Tibial nerve (tissue), 4 donors: ENCODE data around the gene PHF20. TPM values are rescaled to one million over a fixed set of nuclear protein-coding genes. Genes with fewer than 3 reads are reported as not detected.

Experiments
- DNase-seq, 2 donors: peaks; one replicate each; pipeline ENCODE4 v3.0.0-alpha.2; 2019; ENCODE audit warnings: low spot score in 2 of 2
- H3K27ac ChIP-seq, 4 donors: fragments of 200-600 bp; sonication (generic) in 3 of 4; one replicate each; pipeline ENCODE4 v1.5.1; 2017 to 2019; ENCODE audit warnings: mild to moderate bottlenecking in 1 of 4
- H3K27me3 ChIP-seq, 2 donors: fragments of 200-600 bp; sonication (generic) in 1 of 2; one replicate each; pipeline versions ENCODE4 v1.5.1 to v1.6.0; 2017 to 2019
- H3K36me3 ChIP-seq, 3 donors: fragments of 200-600 bp; sonication (generic); one replicate each; pipeline ENCODE4 v1.5.1; 2018 to 2019
- H3K4me1 ChIP-seq, 4 donors: fragments of 200-600 bp; sonication (generic) in 3 of 4; one replicate each; pipeline ENCODE4 v1.5.1; 2017 to 2019
- H3K4me3 ChIP-seq, 4 donors: fragments of 200-600 bp; sonication (generic) in 3 of 4; one replicate each; pipeline ENCODE4 v1.5.1; 2017 to 2019; ENCODE audit warnings: mild to moderate bottlenecking in 1 of 4, moderate library complexity in 1 of 4
- H3K9me3 ChIP-seq, 4 donors: fragments of 200-600 bp; sonication (generic) in 3 of 4; one replicate each; pipeline ENCODE4 v1.5.1; 2017 to 2019
- CTCF ChIP-seq, 5 experiments: fragments of 200-600 bp in 3 of 5; fragments of 450-650 bp in 2 of 5; sonication (generic) in 3 of 5; IDR thresholded peaks; one replicate each; pipeline ENCODE4 v1.5.1; 2016 to 2019; ENCODE audit warnings: antibody characterized with exemption in 5 of 5, mild to moderate bottlenecking in 3 of 5, moderate library complexity in 2 of 5
- EP300 ChIP-seq, 2 donors: sonication (generic); formaldehyde crosslinking; IDR thresholded peaks; one replicate each; pipeline ENCODE4 v1.6.1; 2017; ENCODE audit warnings: antibody characterized with exemption in 2 of 2, mild to moderate bottlenecking in 1 of 2
- POLR2A ChIP-seq, 2 donors: fragments of 450-650 bp; IDR thresholded peaks; one replicate each; pipeline ENCODE4 v1.6.1; 2017; ENCODE audit warnings: antibody characterized with exemption in 2 of 2, mild to moderate bottlenecking in 2 of 2, moderate library complexity in 2 of 2
- WGBS, 2 donors: methylation state at CpG; one replicate each; pipeline ENCODE4 v1.1.5; 2018; 5-methylcytosine and 5-hydroxymethylcytosine counted together
- total RNA-seq, 4 donors: library from RNA; depleted of rRNA; stranded (reverse); fragments of >200 nt; gene quantifications; one replicate each; pipeline ENCODE4 v1.1.0, GENCODE V29; 2016

PHF20 gene
- total RNA-seq, 4 donors from 2014 or later, result 30.0 to 76.8 (median 57.1) TPM

GRCh38 chr20:35963878-35964277, 192.1 kb downstream of the PHF20 start:
- Histone ChIP-seq H3K36me3 (no peaks in the 10 kb centered on the region), H3K27ac (no peak overlapping the region), H3K9me3 (no peaks in the 10 kb centered on the region), H3K4me1 (no peaks in the 10 kb centered on the region), H3K27me3 (no peaks in the 10 kb centered on the region), H3K4me3 (no peak overlapping the region)
- no peak for DNase-seq
- TF ChIP-seq CTCF (IDR thresholded peaks at IDR 0.05), result no peak
- no peak for TF ChIP-seq EP300 (IDR thresholded peaks at IDR 0.05)
- no peak for TF ChIP-seq POLR2A (IDR thresholded peaks at IDR 0.05)
- 82 to 87% methylated on average over 4 of the region's 4 CpGs for WGBS, 2 donors

DNA sequence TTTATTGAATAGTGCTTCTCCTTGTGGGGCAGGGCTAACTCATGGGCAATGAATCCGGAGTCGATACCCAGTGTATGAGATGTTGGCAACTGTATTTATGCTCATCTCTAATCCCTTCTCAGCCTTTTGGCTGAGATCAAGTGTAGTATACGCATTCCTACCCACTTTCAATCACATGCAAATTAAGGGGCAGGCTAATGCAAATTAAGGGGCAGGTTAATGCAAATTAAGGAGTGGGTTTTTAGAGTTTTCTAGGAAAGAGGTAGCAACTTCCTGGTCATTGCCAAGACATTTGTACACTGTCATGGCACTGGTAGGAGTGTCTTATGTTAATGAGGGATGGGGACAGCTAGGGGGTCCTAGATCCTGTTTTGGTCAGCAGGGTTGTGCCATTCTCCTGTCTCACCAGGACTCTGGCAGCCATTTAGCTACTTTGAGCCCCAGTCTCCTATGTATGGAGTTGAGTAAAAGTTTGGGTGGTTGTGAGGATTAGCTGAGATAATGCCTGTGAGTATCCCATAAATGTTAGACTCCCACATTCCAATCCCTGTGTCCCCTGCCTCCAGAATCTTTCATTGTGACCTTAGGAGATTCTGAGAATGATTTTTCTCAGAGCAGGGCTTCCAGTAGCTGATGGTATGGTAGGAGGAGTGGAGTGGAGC, 196.3 kb downstream of the PHF20 start, which contains the start of gene CNBD2:
CNBD2 (plus strand) TSS at position 612 of the 662 bp plus-strand sequence. CDS start 173 bp downstream, outside the sequence.
- Histone ChIP-seq H3K4me3 (no peak within 1 kb of the TSS), H3K9me3 (no peaks in the 10 kb centered on the region), H3K27ac (no peak within 1 kb of the TSS), H3K4me1 (no peaks in the 10 kb centered on the region), H3K27me3 (no peaks in the 10 kb centered on the region), H3K36me3 (no peaks in the 10 kb centered on the region)
- DNase-seq, result no peak
- TF ChIP-seq POLR2A (IDR thresholded peaks at IDR 0.05) (no peak), CTCF (IDR thresholded peaks at IDR 0.05) (no peak), EP300 (IDR thresholded peaks at IDR 0.05) (no peak)
- 87% methylated on average over 3 of the region's 3 CpGs for WGBS, 2 donors

DNA sequence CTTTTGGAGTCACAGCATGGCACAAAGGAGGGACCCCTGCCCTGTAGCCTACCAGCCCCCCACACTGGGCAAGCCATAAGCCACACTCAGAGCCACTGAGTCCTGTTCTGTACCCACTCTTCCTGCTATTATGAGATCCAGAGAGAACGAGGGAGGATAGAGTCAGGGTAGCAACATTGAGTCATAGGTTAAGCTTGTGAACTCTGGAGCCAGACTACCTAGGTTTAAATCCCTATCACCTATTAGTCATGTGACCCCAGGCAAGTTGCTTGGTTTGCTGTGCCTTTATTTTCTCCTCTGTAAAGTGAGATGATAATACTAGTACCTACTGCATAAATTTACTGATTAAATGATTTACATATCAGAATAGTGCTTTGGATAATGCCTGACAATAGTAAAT, 197.1 kb downstream of the PHF20 start:
- H3K4me1 ChIP-seq, result no peaks in the 10 kb centered on the region
- no peak overlapping the region for H3K27ac ChIP-seq
- H3K9me3 ChIP-seq, result no peaks in the 10 kb centered on the region
- no peak for TF ChIP-seq EP300 (IDR thresholded peaks at IDR 0.05)
- no peaks in the 10 kb centered on the region for H3K27me3 ChIP-seq
- no peak overlapping the region for H3K4me3 ChIP-seq
- no peak for DNase-seq
- no peaks in the 10 kb centered on the region for H3K36me3 ChIP-seq
- 54 to 75% methylated on average over 1 of the region's 1 CpG for WGBS, 2 donors

GRCh38 chr20:35971981-35972380, 200.2 kb downstream of the PHF20 start:
- Histone ChIP-seq H3K36me3 (no peaks in the 10 kb centered on the region), H3K4me1 (no peaks in the 10 kb centered on the region), H3K9me3 (no peaks in the 10 kb centered on the region), H3K4me3 (no peak overlapping the region), H3K27me3 (no peaks in the 10 kb centered on the region), H3K27ac (no peak overlapping the region)
- no peak for DNase-seq
- TF ChIP-seq POLR2A (IDR thresholded peaks at IDR 0.05), result no peak
- no peak for TF ChIP-seq EP300 (IDR thresholded peaks at IDR 0.05)
- no peak for TF ChIP-seq CTCF (IDR thresholded peaks at IDR 0.05)
- 91 to 92% methylated on average over 2 of the region's 2 CpGs for WGBS, 2 donors

GRCh38 chr20:35972462-35972861, 200.6 kb downstream of the PHF20 start:
- Histone ChIP-seq H3K27ac (no peak overlapping the region), H3K4me3 (no peak overlapping the region), H3K9me3 (no peaks in the 10 kb centered on the region), H3K4me1 (no peaks in the 10 kb centered on the region), H3K36me3 (no peaks in the 10 kb centered on the region), H3K27me3 (no peaks in the 10 kb centered on the region)
- TF ChIP-seq POLR2A (IDR thresholded peaks at IDR 0.05), result no peak
- TF ChIP-seq EP300 (IDR thresholded peaks at IDR 0.05), result no peak
- no peak for TF ChIP-seq CTCF (IDR thresholded peaks at IDR 0.05)
- DNase-seq, result no peak
- WGBS, 2 donors, result 62 to 83% methylated on average over 4 of the region's 4 CpGs
